ENCODE measurements around the gene IL12RB1. TPM values are rescaled to one million over a fixed set of nuclear protein-coding genes. Genes with fewer than 3 reads are reported as not detected.

Gene IL12RB1
- total and polyA plus RNA-seq, 2 experiments from 2014 or later = not detected

- WGBS (ENCODE audit: low lambda C conversion rate, missing lambda C conversion rate) = 78% methylated on average over 15 of the region's 16 CpGs
- H4K20me1 ChIP-seq (ENCODE audit: insufficient read depth, poor library complexity, severe bottlenecking) = no peaks in the 10 kb centered on the region
- no peaks in the 10 kb centered on the region for H3K36me3 ChIP-seq (replicated peaks; ENCODE audit: insufficient read depth, low read depth)
- no peaks in the 10 kb centered on the region for H3K79me2 ChIP-seq
- H3K9me2 ChIP-seq (replicated peaks; ENCODE audit: insufficient read depth) = no peaks in the 10 kb centered on the region
- no peak overlapping the region for H3K4me2 ChIP-seq
- no peak overlapping the region for H3K27ac ChIP-seq
- no peaks in the 10 kb centered on the region for H3K27me3 ChIP-seq
- H3K4me3 ChIP-seq = no peak overlapping the region
- peak; percentile 49 for DNase-seq (ENCODE audit: low spot score)
- H3K4me1 ChIP-seq (ENCODE audit: insufficient read depth) = no peaks in the 10 kb centered on the region
- no peaks in the 10 kb centered on the region for H3K9me3 ChIP-seq (ENCODE audit: low read depth)
- no peak overlapping the region for H2AFZ ChIP-seq
- TF ChIP-seq CTCF (IDR thresholded peaks at IDR 0.05; ENCODE audit: poor library complexity) (no peak), EZH2 (IDR thresholded peaks at IDR 0.05; ENCODE audit: borderline replicate concordance) (no peak), EZH2phosphoT487 (IDR thresholded peaks at IDR 0.05; ENCODE audit: low read depth, severe bottlenecking, unreplicated experiment) (no peak)
Measured at GRCh38 chr19:18020212-18021085, 66.3 kb downstream of the IL12RB1 start.

- H3K4me1 ChIP-seq (ENCODE audit: insufficient read depth) = no peaks in the 10 kb centered on the region
- no peaks in the 10 kb centered on the region for H3K9me3 ChIP-seq (ENCODE audit: low read depth)
- H3K79me2 ChIP-seq = no peaks in the 10 kb centered on the region
- WGBS (ENCODE audit: low lambda C conversion rate, missing lambda C conversion rate) = 84% methylated on average over 15 of the region's 15 CpGs
- no peak overlapping the region for H3K4me3 ChIP-seq
- H2AFZ ChIP-seq = no peak overlapping the region
- no peak for TF ChIP-seq EZH2 (IDR thresholded peaks at IDR 0.05; ENCODE audit: borderline replicate concordance)
- no peak for TF ChIP-seq EZH2phosphoT487 (IDR thresholded peaks at IDR 0.05; ENCODE audit: low read depth, severe bottlenecking, unreplicated experiment)
- no peak for TF ChIP-seq CTCF (IDR thresholded peaks at IDR 0.05; ENCODE audit: poor library complexity)
- no peak for DNase-seq (ENCODE audit: low spot score)
- H3K36me3 ChIP-seq (replicated peaks; ENCODE audit: insufficient read depth, low read depth) = no peaks in the 10 kb centered on the region
- no peaks in the 10 kb centered on the region for H4K20me1 ChIP-seq (ENCODE audit: insufficient read depth, poor library complexity, severe bottlenecking)
- no peaks in the 10 kb centered on the region for H3K9me2 ChIP-seq (replicated peaks; ENCODE audit: insufficient read depth)
- no peak overlapping the region for H3K27ac ChIP-seq
- H3K4me2 ChIP-seq = no peak overlapping the region
- no peaks in the 10 kb centered on the region for H3K27me3 ChIP-seq
Measured at GRCh38 chr19:18017275-18018083, 69.3 kb downstream of the IL12RB1 start.

- H2AFZ ChIP-seq = no peak overlapping the region
- TF ChIP-seq EZH2phosphoT487 (IDR thresholded peaks at IDR 0.05; ENCODE audit: low read depth, severe bottlenecking, unreplicated experiment) (no peak), EZH2 (IDR thresholded peaks at IDR 0.05; ENCODE audit: borderline replicate concordance) (no peak), CTCF (IDR thresholded peaks at IDR 0.05; ENCODE audit: poor library complexity) (no peak)
- H3K4me3 ChIP-seq = no peak overlapping the region
- no peak overlapping the region for H3K4me2 ChIP-seq
- no peaks in the 10 kb centered on the region for H3K9me3 ChIP-seq (ENCODE audit: low read depth)
- WGBS (ENCODE audit: low lambda C conversion rate, missing lambda C conversion rate) = 93% methylated on average over 14 of the region's 14 CpGs
- no peaks in the 10 kb centered on the region for H4K20me1 ChIP-seq (ENCODE audit: insufficient read depth, poor library complexity, severe bottlenecking)
- no peaks in the 10 kb centered on the region for H3K36me3 ChIP-seq (replicated peaks; ENCODE audit: insufficient read depth, low read depth)
- no peaks in the 10 kb centered on the region for H3K27me3 ChIP-seq
- no peaks in the 10 kb centered on the region for H3K4me1 ChIP-seq (ENCODE audit: insufficient read depth)
- H3K9me2 ChIP-seq (replicated peaks; ENCODE audit: insufficient read depth) = no peaks in the 10 kb centered on the region
- H3K79me2 ChIP-seq = no peaks in the 10 kb centered on the region
- H3K27ac ChIP-seq = no peak overlapping the region
- DNase-seq (ENCODE audit: low spot score) = no peak
Measured at GRCh38 chr19:18016209-18016910, 70.4 kb downstream of the IL12RB1 start.

All from hepatocyte (in vitro differentiated cells).